Cardiac fibroblast (primary cell): ENCODE data around the gene UBE2L6.

Experiments
- DNase-seq, 2 donors: peaks; one replicate each; pipeline versions ENCODE4 v3.0.0 to v3.0.0-alpha.2; 2010; ENCODE audit warnings: low read depth in 2 of 2
- H3K4me3 ChIP-seq, 2 donors: replicated peaks in 1 of 2; 1 replicate in 1 of 2; 2 replicates in 1 of 2; pipeline ENCODE4 v1.5.1; 2011; ENCODE audit warnings: low read depth in 2 of 2, low read length in 2 of 2, mild to moderate bottlenecking in 2 of 2, moderate library complexity in 1 of 2
- CTCF ChIP-seq: IDR thresholded peaks from one replicate; pipeline ENCODE4 v1.5.1; 2011; ENCODE audit warnings: low read depth, mild to moderate bottlenecking, low read length, inconsistent platforms

The UBE2L6 gene

GRCh38 chr11:57521116-57521515 is 46.4 kb downstream of the UBE2L6 start:
- no peak overlapping the region for H3K4me3 ChIP-seq
- TF ChIP-seq CTCF: no peak
- DNase-seq: no peak

GRCh38 chr11:57516061-57516443 is 51.4 kb downstream of the UBE2L6 start:
- H3K4me3 ChIP-seq: peak overlapping the region; percentile 75 to 92
- no peak for TF ChIP-seq CTCF

GRCh38 chr11:57515332-57516060 is 52.0 kb downstream of the UBE2L6 start, which contains the start of gene SLC43A1:
Gene SLC43A1, minus strand, starts transcription at chr11:57515702. Its CDS starts 1,591 bp downstream, at chr11:57514111.
- peak; percentile 60 to 72 for DNase-seq
- TF ChIP-seq CTCF: no peak
- H3K4me3 ChIP-seq: peak within 1 kb of the TSS; percentile 75 to 92

More at GRCh38 chr11:57516061-57516443, 51.4 kb downstream of the UBE2L6 start:
- no peak for DNase-seq

GRCh38 chr11:57514538-57515331 is 52.7 kb downstream of the UBE2L6 start:
- peak; percentile 42 to 43 for DNase-seq
- peak overlapping the region; percentile 75 to 92 for H3K4me3 ChIP-seq
- no peak for TF ChIP-seq CTCF

GRCh38 chr11:57513911-57514537 is 53.4 kb downstream of the UBE2L6 start:
- peak; percentile 33 to 42 for DNase-seq
- no peak for TF ChIP-seq CTCF
- peak overlapping the region; percentile 75 to 92 for H3K4me3 ChIP-seq

- TF ChIP-seq CTCF: no peak
- DNase-seq: no peak
- H3K4me3 ChIP-seq: no peak overlapping the region
Measured at GRCh38 chr11:57513452-57513795, 54.0 kb downstream of the UBE2L6 start.
